Chondrocyte (in vitro differentiated cells): ENCODE measurements around the gene MAK. TPM values are rescaled to one million over a fixed set of nuclear protein-coding genes. Genes with fewer than 3 reads are reported as not detected.
"Not testable (repeated sequence)": the region's sequence is repeated elsewhere in the genome, so short reads cannot be mapped to it uniquely, and the experiment has no call there.

Experiments used
- DNase-seq: peaks from one replicate; pipeline ENCODE4 v3.0.0; 2021; ENCODE audit warnings: mixed read lengths, low spot score
- H3K27ac Mint-ChIP-seq: one replicate; pipeline ENCODE4 v1.8.0; 2021; ENCODE audit warnings: mild to moderate bottlenecking, moderate library complexity, mixed read lengths; ENCODE audit not compliant: unreplicated experiment
- H3K27me3 Mint-ChIP-seq: 2 replicates; pipeline ENCODE4 v1.8.0; 2021; ENCODE audit warnings: low read depth, mixed read lengths
- H3K36me3 Mint-ChIP-seq: 2 replicates; pipeline ENCODE4 v1.8.0; 2021; ENCODE audit warnings: low read depth, mixed read lengths
- H3K4me1 Mint-ChIP-seq: 2 replicates; pipeline ENCODE4 v1.8.0; 2021; ENCODE audit warnings: low read depth, mild to moderate bottlenecking, mixed read lengths
- H3K4me3 Mint-ChIP-seq: one replicate; pipeline ENCODE4 v1.8.0; 2021; ENCODE audit warnings: mild to moderate bottlenecking, moderate library complexity, mixed read lengths; ENCODE audit not compliant: unreplicated experiment
- H3K9me3 Mint-ChIP-seq: 2 replicates; pipeline ENCODE4 v1.8.0; 2021; ENCODE audit warnings: low read depth, mixed read lengths
- CTCF ChIP-seq: fragments of 200-600 bp; sonication (generic); IDR thresholded peaks from 2 replicates; pipeline ENCODE4 v1.5.0; 2021; ENCODE audit warnings: antibody characterized with exemption, mild to moderate bottlenecking, moderate library complexity
- total RNA-seq: library from RNA; stranded (reverse); gene quantifications from 3 replicates; pipeline ENCODE4 v1.2.1, GENCODE V29; 2021

The MAK gene
- total RNA-seq, 1 donor from 2014 or later = not detected

GRCh38 chr6:10874207-10874606 is 35.9 kb upstream of the MAK start:
- no peak for DNase-seq
- no peaks in the 10 kb centered on the region for H3K4me1 Mint-ChIP-seq
- no peak overlapping the region for H3K4me3 Mint-ChIP-seq
- H3K9me3 Mint-ChIP-seq = no peaks in the 10 kb centered on the region
- no peak overlapping the region for H3K27ac Mint-ChIP-seq
- TF ChIP-seq CTCF = no peak
- peaks cover 5% of the 10 kb centered on the region for H3K27me3 Mint-ChIP-seq
- H3K36me3 Mint-ChIP-seq = no peaks in the 10 kb centered on the region

GRCh38 chr6:10873374-10873773 is 35.0 kb upstream of the MAK start:
- no peak for TF ChIP-seq CTCF
- Mint-ChIP-seq H3K4me1 (no peaks in the 10 kb centered on the region), H3K27me3 (peaks cover 5% of the 10 kb centered on the region), H3K27ac (no peak overlapping the region), H3K4me3 (no peak overlapping the region), H3K9me3 (no peaks in the 10 kb centered on the region), H3K36me3 (no peaks in the 10 kb centered on the region)
- DNase-seq = no peak

- no peaks in the 10 kb centered on the region for H3K4me1 Mint-ChIP-seq
- no peaks in the 10 kb centered on the region for H3K36me3 Mint-ChIP-seq
- no peaks in the 10 kb centered on the region for H3K9me3 Mint-ChIP-seq
- H3K27me3 Mint-ChIP-seq = no peaks in the 10 kb centered on the region
- no peak for TF ChIP-seq CTCF
- no peak overlapping the region for H3K27ac Mint-ChIP-seq
- H3K4me3 Mint-ChIP-seq = no peak overlapping the region
- no peak for DNase-seq
Observed at GRCh38 chr6:10867952-10868351, 29.6 kb upstream of the MAK start.

- H3K4me1 Mint-ChIP-seq, H3K4me3 Mint-ChIP-seq, H3K27ac Mint-ChIP-seq, H3K36me3 Mint-ChIP-seq, H3K27me3 Mint-ChIP-seq, H3K9me3 Mint-ChIP-seq, DNase-seq: not testable (repeated sequence)
Observed at GRCh38 chr6:10866709-10867108, 28.4 kb upstream of the MAK start.

GRCh38 chr6:10863031-10863430 is 24.7 kb upstream of the MAK start:
- DNase-seq, H3K27ac Mint-ChIP-seq, H3K4me1 Mint-ChIP-seq, H3K36me3 Mint-ChIP-seq, H3K27me3 Mint-ChIP-seq, H3K9me3 Mint-ChIP-seq, H3K4me3 Mint-ChIP-seq: not testable (repeated sequence)

GRCh38 chr6:10862361-10862760 is 24.0 kb upstream of the MAK start:
- Mint-ChIP-seq H3K27ac (no peak overlapping the region), H3K4me1 (no peaks in the 10 kb centered on the region), H3K27me3 (no peaks in the 10 kb centered on the region), H3K4me3 (no peak overlapping the region), H3K9me3 (no peaks in the 10 kb centered on the region), H3K36me3 (no peaks in the 10 kb centered on the region)
- no peak for TF ChIP-seq CTCF
- no peak for DNase-seq
